GM18907 (cell line): ENCODE measurements around the gene TIAM1.

Experiments used
- ATAC-seq: cut with Tn5 transposase; IDR thresholded peaks from one replicate; pipeline ENCODE4 v1.9.1; 2021; ENCODE audit warnings: mild to moderate bottlenecking, moderate library complexity; ENCODE audit not compliant: unreplicated experiment

Gene TIAM1

GRCh38 chr21:31180256-31181081 lies 163.6 kb downstream of the TIAM1 start:
- no peak for ATAC-seq

- ATAC-seq: no peak
These were observed 167.3 kb downstream of the TIAM1 start for GRCh38 chr21:31176725-31177124.

GRCh38 chr21:31176080-31176551 lies 167.9 kb downstream of the TIAM1 start:
- ATAC-seq: no peak

GRCh38 chr21:31173881-31174555 lies 170.0 kb downstream of the TIAM1 start:
- ATAC-seq: no peak

GRCh38 chr21:31172328-31172727 lies 171.7 kb downstream of the TIAM1 start:
- ATAC-seq: no peak

GRCh38 chr21:31164713-31165694 lies 179.1 kb downstream of the TIAM1 start:
- no peak for ATAC-seq

- ATAC-seq: no peak
These were observed 181.2 kb downstream of the TIAM1 start for GRCh38 chr21:31162827-31163226.

GRCh38 chr21:31162079-31162699 lies 181.9 kb downstream of the TIAM1 start:
- ATAC-seq: no peak

- no peak for ATAC-seq
These were observed 182.9 kb downstream of the TIAM1 start for GRCh38 chr21:31161157-31161556.

- ATAC-seq: no peak
These were observed 184.3 kb downstream of the TIAM1 start for GRCh38 chr21:31159808-31160207.

GRCh38 chr21:31158789-31159581 lies 185.1 kb downstream of the TIAM1 start:
- no peak for ATAC-seq

- no peak for ATAC-seq
These were observed 186.3 kb downstream of the TIAM1 start for GRCh38 chr21:31157756-31158155.

GRCh38 chr21:31156662-31157061 lies 187.4 kb downstream of the TIAM1 start:
- ATAC-seq: no peak

GRCh38 chr21:31156169-31156568 lies 187.9 kb downstream of the TIAM1 start:
- ATAC-seq: no peak

GRCh38 chr21:31151156-31152045 lies 192.7 kb downstream of the TIAM1 start:
- no peak for ATAC-seq

- no peak for ATAC-seq
These were observed 198.8 kb downstream of the TIAM1 start for GRCh38 chr21:31145274-31145673.

- no peak for ATAC-seq
These were observed 201.0 kb downstream of the TIAM1 start for GRCh38 chr21:31143036-31143435.

GRCh38 chr21:31142600-31142999 lies 201.5 kb downstream of the TIAM1 start:
- peak; percentile 67 for ATAC-seq
